HepG2 (cell line): ENCODE results near the gene ADAMTS4. TPM values are rescaled to one million over a fixed set of nuclear protein-coding genes. Genes with fewer than 3 reads are reported as not detected.

Experiments
- AGO1 ChIP-seq: fragments of 200-400 bp; formaldehyde crosslinking; IDR thresholded peaks from 2 replicates; pipeline ENCODE4 v1.6.1; 2017; ENCODE audit warnings: mild to moderate bottlenecking, low read depth, low read length, moderate library complexity; ENCODE audit not compliant: poor library complexity, severe bottlenecking
- BCL3 ChIP-seq: sonication (generic); formaldehyde crosslinking; IDR thresholded peaks from 2 replicates; pipeline ENCODE4 v1.5.1; 2020; ENCODE audit warnings: mild to moderate bottlenecking, missing genetic modification reagents, moderate library complexity
- E2F1 ChIP-seq: sonication (generic); formaldehyde crosslinking; IDR thresholded peaks from 2 replicates; pipeline ENCODE4 v1.5.0; 2020; ENCODE audit warnings: missing genetic modification reagents
- HES4 ChIP-seq: sonication (generic); formaldehyde crosslinking; IDR thresholded peaks from 2 replicates; pipeline ENCODE4 v1.9.0; 2021; ENCODE audit warnings: mild to moderate bottlenecking, missing genetic modification reagents, borderline replicate concordance
- KAT2B ChIP-seq: fragments of 150-350 bp; IDR thresholded peaks from 2 replicates; pipeline ENCODE4 v1.6.1; 2014; ENCODE audit warnings: low read depth, low read length, borderline replicate concordance
- MYC ChIP-seq: sonication (generic); formaldehyde crosslinking; IDR thresholded peaks from 2 replicates; pipeline ENCODE4 v1.9.0; 2021; ENCODE audit warnings: missing genetic modification reagents, borderline replicate concordance
- POLR2A ChIP-seq, 2 experiments: IDR thresholded peaks; 2 replicates each; pipeline ENCODE4 v1.6.1; 2011; ENCODE audit warnings: low read depth in 2 of 2, low read length in 2 of 2, mild to moderate bottlenecking in 1 of 2, moderate library complexity in 1 of 2; ENCODE audit not compliant: insufficient read depth in 1 of 2
- SETDB1 ChIP-seq: sonication (generic); formaldehyde crosslinking; IDR thresholded peaks from 2 replicates; pipeline ENCODE4 v1.5.1; 2020; ENCODE audit warnings: missing genetic modification reagents, mild to moderate bottlenecking, borderline replicate concordance
- SMC3 ChIP-seq: IDR thresholded peaks from 2 replicates; pipeline ENCODE4 v1.6.1; 2011; ENCODE audit warnings: low read length, improper control_type of control experiment
- TCF12 ChIP-seq, 2 experiments: fragments of 450-650 bp in 1 of 2; sonication (generic) in 1 of 2; formaldehyde crosslinking in 1 of 2; IDR thresholded peaks; 2 replicates each; pipeline versions ENCODE4 v1.6.1 to v1.8.0; 2017 to 2022; ENCODE audit warnings: antibody characterized with exemption in 1 of 2, mild to moderate bottlenecking in 1 of 2, missing genetic modification reagents in 1 of 2, moderate library complexity in 1 of 2
- THAP7 ChIP-seq: sonication (generic); formaldehyde crosslinking; IDR thresholded peaks from 2 replicates; pipeline ENCODE4 v1.8.1; 2023; ENCODE audit warnings: mild to moderate bottlenecking, missing genetic modification reagents
- ZKSCAN8 ChIP-seq: IDR thresholded peaks from 2 replicates; pipeline ENCODE4 v1.6.1; 2016; ENCODE audit warnings: borderline replicate concordance, missing genetic modification reagents, missing compliant biosample characterization
- ZNF101 ChIP-seq: sonication (generic); formaldehyde crosslinking; IDR thresholded peaks from 2 replicates; pipeline ENCODE4 v1.4.0; 2020; ENCODE audit warnings: mild to moderate bottlenecking, low read depth, missing genetic modification reagents, borderline replicate concordance
- ZNF30 ChIP-seq: sonication (generic); formaldehyde crosslinking; IDR thresholded peaks from 2 replicates; pipeline ENCODE4 v1.5.0; 2020; ENCODE audit warnings: mild to moderate bottlenecking, missing genetic modification reagents
- ZNF331 ChIP-seq: sonication (generic); formaldehyde crosslinking; IDR thresholded peaks from 2 replicates; pipeline ENCODE4 v1.4.0; 2020; ENCODE audit warnings: missing genetic modification reagents
- ZNF430 ChIP-seq: sonication (generic); formaldehyde crosslinking; IDR thresholded peaks from 2 replicates; pipeline ENCODE4 v1.9.0; 2021; ENCODE audit warnings: mild to moderate bottlenecking, missing genetic modification reagents
- ZNF556 ChIP-seq: sonication (generic); formaldehyde crosslinking; IDR thresholded peaks from 2 replicates; pipeline ENCODE4 v1.4.0; 2020; ENCODE audit warnings: mild to moderate bottlenecking, missing genetic modification reagents, borderline replicate concordance
- ZNF678 ChIP-seq: sonication (generic); formaldehyde crosslinking; IDR thresholded peaks from 2 replicates; pipeline ENCODE4 v1.4.0; 2020; ENCODE audit warnings: mild to moderate bottlenecking, missing genetic modification reagents
- ZSCAN25 ChIP-seq: sonication (generic); formaldehyde crosslinking; IDR thresholded peaks from 2 replicates; pipeline ENCODE4 v1.8.0; 2022; ENCODE audit warnings: mild to moderate bottlenecking, missing genetic modification reagents
- polyA plus RNA-seq, 8 experiments: library from polyadenylated mRNA; depleted of rRNA in 3 of 8; stranded (reverse) in 7 of 8; unstranded in 1 of 8; fragments of >200 nt; fragmentation: Illumina TruSeq in 4 of 8; extraction: Trizol in 4 of 8; gene quantifications; 2 replicates each; pipeline versions ENCODE4 v1.2.1 to v1.2.3, GENCODE V29; 2011 to 2016; ENCODE audit warnings: low read depth in 4 of 8, missing spikeins in 1 of 8, mixed read lengths in 1 of 8; ENCODE audit not compliant: insufficient read depth in 1 of 8
- total RNA-seq, 5 experiments: library from RNA; depleted of rRNA; stranded (reverse); fragments of >200 nt; fragmentation: Illumina TruSeq; extraction: Trizol; gene quantifications; 2 replicates each; pipeline ENCODE4 v1.2.3, GENCODE V29; 2016; ENCODE audit warnings: low read depth in 1 of 5
- TF ChIP-seq, protein P1 (sequence below): sonication (generic); formaldehyde crosslinking; IDR thresholded peaks from 2 replicates; pipeline ENCODE4 v1.5.1; 2020; ENCODE audit warnings: mild to moderate bottlenecking, moderate library complexity, missing genetic modification reagents
- TF ChIP-seq, protein P2 (sequence below): sonication (generic); formaldehyde crosslinking; IDR thresholded peaks from 2 replicates; pipeline ENCODE4 v1.4.0; 2020; ENCODE audit warnings: low read depth, mild to moderate bottlenecking, missing genetic modification reagents

The ADAMTS4 gene
- total and polyA plus RNA-seq, 2 of the 13 experiments (the other 11 are each of a cell fraction or from before 2014, with no cell fraction given), result 0.51 to 1.7 TPM

DNA sequence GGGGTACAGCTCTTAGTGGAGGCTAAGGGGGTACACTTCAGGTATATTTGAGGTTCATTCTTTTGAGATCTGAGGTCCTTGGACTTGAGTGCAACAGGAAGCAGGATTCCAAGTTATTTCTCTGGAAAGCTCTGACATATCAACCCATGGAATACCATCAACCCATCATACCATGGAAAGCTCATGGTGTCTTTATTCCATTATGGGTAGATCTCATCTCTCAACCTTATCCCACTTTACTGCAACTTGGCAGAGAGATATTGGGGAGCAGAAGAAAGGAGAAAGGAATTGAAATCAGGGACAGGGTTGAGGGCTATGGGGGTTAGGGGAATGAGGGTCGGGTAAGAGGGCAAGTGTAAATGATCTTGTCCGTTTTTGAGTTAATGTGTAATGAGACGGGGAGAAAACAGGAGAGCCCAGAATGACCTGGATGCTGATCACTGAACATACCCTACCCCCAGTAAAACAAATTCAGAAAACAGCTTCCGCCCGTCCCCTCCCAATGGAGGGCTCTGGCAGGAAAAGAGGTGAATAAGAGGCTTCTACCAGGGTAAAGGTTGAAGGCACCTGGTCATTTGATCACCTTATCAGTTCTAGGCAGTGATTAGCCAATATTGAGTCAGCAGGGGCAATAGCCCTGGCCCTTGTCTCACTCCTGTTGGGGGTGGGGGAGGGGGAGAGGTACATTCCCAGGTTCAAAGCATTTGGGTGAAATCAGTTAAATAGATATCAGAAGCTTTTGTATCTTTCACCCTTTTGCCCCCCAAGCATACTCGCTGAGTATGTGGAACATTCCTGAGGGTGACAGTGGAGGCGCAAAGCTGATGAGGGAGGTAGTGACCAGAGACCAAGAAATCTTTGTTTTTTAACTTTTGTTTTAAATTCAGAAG is 25.2 kb upstream of the ADAMTS4 start (continued):
- TF ChIP-seq BCL3 (no peak), HES4 (CRISPR knock-in tag) (no peak), POLR2A (IDR thresholded peaks at IDR 0.05; ENCODE audit: insufficient read depth in 1 of 2, low read depth in 2 of 2, low read length in 2 of 2) (no peak; a peak in 1 of 4 replicates), ZNF556 (CRISPR knock-in tag) (0 out of 2 replicates have a peak, but pooled peaks have one; percentile 41), AGO1 (no peak), SETDB1 (CRISPR knock-in tag) (no peak), SMC3 (peak; percentile 30; the same call in 1 of the 2 replicates), THAP7 (CRISPR knock-in tag) (no peak), ZSCAN25 (CRISPR knock-in tag) (no peak; the same call in none of the 2 replicates), ZNF430 (CRISPR knock-in tag) (peak; percentile 59; the same call in 1 of the 2 replicates), ZNF30 (CRISPR knock-in tag) (no peak), KAT2B (no peak), TCF12 (IDR thresholded peaks at IDR 0.05) (no peak), TCF12 (CRISPR knock-in tag; IDR thresholded peaks at IDR 0.05) (peak; percentile 93), MYC (CRISPR knock-in tag) (no peak), ZKSCAN8 (CRISPR knock-in tag) (no peak), ZNF331 (CRISPR knock-in tag) (peak; percentile 39; the same call in 1 of the 2 replicates), E2F1 (CRISPR knock-in tag) (no peak), ZNF101 (CRISPR knock-in tag) (no peak), ZNF678 (CRISPR knock-in tag) (no peak)
- TF ChIP-seq, protein P1, sequence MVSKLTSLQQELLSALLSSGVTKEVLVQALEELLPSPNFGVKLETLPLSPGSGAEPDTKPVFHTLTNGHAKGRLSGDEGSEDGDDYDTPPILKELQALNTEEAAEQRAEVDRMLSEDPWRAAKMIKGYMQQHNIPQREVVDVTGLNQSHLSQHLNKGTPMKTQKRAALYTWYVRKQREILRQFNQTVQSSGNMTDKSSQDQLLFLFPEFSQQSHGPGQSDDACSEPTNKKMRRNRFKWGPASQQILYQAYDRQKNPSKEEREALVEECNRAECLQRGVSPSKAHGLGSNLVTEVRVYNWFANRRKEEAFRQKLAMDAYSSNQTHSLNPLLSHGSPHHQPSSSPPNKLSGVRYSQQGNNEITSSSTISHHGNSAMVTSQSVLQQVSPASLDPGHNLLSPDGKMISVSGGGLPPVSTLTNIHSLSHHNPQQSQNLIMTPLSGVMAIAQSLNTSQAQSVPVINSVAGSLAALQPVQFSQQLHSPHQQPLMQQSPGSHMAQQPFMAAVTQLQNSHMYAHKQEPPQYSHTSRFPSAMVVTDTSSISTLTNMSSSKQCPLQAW (CRISPR knock-in tag), result peak; percentile 98
- TF ChIP-seq, protein P2, sequence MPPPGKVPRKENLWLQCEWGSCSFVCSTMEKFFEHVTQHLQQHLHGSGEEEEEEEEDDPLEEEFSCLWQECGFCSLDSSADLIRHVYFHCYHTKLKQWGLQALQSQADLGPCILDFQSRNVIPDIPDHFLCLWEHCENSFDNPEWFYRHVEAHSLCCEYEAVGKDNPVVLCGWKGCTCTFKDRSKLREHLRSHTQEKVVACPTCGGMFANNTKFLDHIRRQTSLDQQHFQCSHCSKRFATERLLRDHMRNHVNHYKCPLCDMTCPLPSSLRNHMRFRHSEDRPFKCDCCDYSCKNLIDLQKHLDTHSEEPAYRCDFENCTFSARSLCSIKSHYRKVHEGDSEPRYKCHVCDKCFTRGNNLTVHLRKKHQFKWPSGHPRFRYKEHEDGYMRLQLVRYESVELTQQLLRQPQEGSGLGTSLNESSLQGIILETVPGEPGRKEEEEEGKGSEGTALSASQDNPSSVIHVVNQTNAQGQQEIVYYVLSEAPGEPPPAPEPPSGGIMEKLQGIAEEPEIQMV (CRISPR knock-in tag), result 0 out of 2 replicates have a peak, but pooled peaks have one; percentile 9
